COLO829 (cell line): Measurements from ENCODE around the gene LYAR.
"Not testable (repeated sequence)": the region's sequence is repeated elsewhere in the genome, so short reads cannot be mapped to it uniquely, and the experiment has no call there.

Experiments used
- DNase-seq: peaks from one replicate; pipeline ENCODE4 v3.0.0; 2012; ENCODE audit warnings: low spot score

Gene LYAR

DNA sequence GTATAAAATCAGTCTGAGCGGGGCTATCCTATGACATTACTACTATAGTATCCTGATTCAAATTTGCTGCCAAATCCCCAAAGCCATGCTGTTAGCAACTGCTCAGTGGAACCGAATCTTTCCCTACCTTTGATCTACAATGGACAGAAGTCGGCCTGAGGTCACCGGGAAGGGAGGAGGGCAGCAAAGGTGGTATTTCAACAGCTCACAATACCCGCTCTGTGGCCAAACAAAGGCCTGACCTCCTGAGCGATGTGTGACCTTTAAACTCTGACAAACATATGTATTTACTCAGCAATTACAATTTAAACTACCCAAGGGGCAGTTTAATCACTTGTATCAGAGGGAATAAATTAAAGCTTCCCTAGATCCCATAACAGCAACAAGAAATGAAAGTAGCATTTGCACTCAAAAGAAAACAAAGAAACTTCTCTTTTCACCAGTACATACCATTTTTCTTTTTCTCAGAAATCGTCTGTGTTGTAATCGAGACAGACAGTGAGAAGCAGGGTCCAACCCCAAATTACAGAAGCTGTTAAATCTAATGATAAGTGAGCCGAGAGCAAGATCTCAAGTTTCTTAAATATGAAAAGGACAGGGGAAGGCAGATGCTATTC is 30.4 kb downstream of the LYAR start:
- peak; percentile 15 for DNase-seq

DNA sequence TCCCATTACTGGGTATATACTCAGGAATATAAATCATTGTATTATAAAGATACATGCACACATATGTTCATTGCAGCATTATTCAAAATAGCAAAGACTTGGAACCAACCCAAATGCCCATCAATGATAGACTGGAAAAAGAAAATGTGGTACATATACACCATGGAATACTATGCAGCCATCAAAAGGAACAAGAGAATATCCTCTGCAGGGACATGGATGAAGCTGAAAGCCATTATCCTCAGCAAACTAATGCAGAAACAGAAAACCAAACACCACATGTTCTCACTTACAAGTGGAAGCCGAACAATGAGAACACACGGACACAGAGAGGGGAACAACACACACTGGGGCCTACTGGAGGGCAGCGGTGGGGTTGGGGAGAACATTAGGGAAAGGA is 32.2 kb downstream of the LYAR start:
- DNase-seq = not testable (repeated sequence)

DNA sequence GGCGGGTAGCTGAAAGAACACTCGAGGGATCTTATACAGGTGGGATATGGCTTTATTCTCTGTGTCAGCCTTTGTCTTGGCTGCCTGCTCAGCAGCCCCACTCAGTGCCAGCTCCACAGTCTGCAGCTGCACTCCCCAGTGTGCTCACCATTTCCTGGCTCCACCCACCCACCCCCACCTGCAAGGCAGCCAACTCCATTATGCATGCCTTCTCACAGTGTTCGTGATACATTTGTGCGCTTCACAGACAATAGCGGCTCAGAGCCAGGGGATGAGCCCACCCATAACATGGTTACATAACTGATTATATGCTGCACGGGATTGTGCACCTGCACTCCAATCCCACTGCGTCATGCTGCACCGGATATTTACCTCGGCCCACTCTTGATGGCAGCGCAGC is 33.2 kb downstream of the LYAR start:
- DNase-seq = no peak

- DNase-seq = no peak
Observed at GRCh38 chr4:4254666-4255065, 35.3 kb downstream of the LYAR start.

- DNase-seq = no peak
Observed at GRCh38 chr4:4254199-4254598, 35.8 kb downstream of the LYAR start.

- DNase-seq = peak; percentile 76
Observed at GRCh38 chr4:4249866-4250265, 40.1 kb downstream of the LYAR start.

- not testable (repeated sequence) for DNase-seq
Observed at GRCh38 chr4:4249342-4249741, 40.6 kb downstream of the LYAR start.

GRCh38 chr4:4248885-4249203 is 41.1 kb downstream of the LYAR start:
- peak; percentile 16 for DNase-seq

DNA sequence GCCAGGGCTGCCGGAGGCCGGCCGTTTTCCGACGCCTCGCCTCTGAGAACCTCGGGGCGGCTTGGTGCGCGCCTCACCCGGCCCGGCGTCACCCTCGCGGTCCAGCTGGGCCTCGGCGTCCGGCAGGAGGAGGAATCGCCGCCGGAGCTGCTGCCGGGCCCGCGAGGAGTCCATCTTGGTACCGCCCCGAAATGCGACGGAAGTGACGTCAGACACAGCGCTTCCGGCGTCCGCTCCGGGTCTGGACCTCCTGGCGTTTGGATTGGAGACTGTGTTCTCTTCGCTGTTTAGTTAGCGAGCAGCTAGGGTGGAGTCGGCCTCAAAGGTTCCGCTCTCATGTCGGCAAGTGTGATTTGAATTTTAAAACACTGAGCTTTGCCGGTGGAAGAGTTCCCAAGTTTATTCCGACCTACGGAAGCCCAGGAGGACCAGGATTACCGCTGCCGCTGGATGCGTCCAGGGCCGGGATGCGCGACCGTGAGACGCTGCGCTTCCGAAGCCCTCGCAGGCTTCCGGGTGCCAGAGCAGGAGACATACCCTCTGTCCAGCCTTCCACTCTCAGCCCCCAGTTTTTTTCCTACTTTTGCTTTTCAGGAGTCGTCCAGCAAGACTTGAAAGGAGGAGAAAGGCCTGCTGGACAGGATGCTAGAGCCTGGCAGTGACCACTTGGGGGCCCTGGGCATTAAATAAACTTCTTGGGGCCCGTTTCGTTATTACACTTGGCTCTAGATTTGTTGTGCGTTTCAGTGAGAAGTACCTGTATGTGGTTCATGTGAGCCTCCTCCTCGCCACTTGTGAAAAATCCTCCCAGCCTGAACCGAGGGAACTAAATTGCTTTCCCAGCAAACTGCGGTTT is 41.7 kb downstream of the LYAR start, which contains the start of gene TMEM128:
TMEM128 (minus strand) TSS at position 195 of the 856 bp plus-strand sequence; CDS start at position 174, 21 bp downstream.
- peak; percentile 89 for DNase-seq

- DNase-seq = no peak
Observed at GRCh38 chr4:4247696-4248028, 42.3 kb downstream of the LYAR start.

GRCh38 chr4:4245172-4245571 is 44.8 kb downstream of the LYAR start:
- no peak for DNase-seq

DNA sequence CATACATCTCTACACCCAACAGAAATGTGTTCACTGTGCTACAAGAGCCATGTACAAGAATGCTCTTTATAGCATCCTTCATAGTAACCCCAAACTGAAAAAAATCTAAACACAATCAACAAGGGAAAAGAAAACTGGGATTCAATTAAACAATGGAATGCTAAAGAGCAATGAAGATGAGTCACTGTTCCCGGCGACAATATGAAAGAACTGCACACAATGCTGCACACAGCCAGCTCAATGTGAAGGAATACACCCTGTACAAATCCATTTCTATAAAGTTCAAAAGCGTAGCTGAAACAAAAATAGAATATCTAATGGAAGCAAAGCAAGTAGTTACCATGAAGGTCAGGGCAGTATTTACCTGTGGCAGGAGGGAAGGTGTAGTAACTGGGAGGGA is 50.4 kb downstream of the LYAR start:
- DNase-seq = not testable (repeated sequence)

DNA sequence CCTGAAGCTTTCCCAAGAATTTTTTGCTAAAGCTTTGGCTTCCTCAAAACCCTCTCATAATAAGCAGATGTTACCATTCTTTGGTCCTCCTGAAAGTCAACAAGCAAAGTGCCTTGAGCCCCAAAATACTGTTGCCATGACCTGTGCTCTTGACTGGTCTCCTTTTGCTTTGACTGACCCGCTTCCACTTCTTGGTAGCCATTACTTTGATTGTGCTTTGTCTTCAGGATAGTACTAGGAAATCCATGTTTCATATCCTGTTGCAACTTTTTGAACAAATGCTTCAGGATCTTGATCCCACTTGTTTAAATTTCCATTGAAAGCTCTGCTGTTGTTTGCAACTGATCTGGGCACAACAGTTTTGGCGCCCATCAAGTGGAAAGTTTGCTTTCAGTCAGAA is 56.3 kb downstream of the LYAR start:
- DNase-seq = no peak

- no peak for DNase-seq
Observed at GRCh38 chr4:4228356-4228668, 61.6 kb downstream of the LYAR start.

DNA sequence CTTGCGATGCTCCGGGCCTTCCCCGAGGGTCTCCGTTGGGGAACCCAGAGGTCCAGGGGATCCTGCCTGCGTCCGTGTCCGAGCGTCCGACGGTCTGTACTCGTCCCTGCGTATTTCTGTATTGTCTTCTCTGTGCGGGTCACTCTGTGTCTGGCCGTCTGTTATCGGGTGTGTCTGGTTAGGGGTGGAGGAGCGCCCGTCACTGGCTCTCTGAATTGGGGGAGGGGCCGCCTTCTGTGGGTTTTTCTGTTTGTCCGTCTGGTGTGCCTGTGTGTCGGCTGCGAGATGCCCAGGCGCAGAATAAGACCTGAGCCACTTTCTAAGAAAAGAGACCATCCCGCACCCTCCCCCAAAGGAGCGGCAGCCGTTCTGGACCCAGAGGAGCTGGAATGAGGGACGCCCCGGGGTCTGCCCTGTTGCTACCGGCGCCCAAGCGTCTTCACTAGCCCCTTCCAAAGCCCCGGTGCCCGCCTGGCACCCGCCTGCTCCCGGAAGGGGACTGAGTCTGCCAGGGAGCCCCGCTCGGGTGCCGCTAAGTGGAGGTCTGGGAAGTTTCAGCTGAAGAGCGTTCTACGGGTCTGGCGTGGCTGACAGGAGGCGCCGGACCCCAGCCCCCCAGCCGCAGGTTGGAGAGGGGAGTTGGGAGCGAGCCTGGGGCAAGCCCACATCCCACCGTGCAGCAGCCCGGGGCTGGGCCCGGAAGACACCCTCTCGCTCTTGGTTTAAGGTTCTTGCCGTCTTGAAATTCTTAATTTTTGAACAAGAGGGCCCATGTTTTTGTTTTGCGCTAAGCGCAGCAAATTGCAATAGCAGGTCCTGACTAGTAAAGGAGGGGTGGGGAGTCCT is 62.2 kb downstream of the LYAR start:
- DNase-seq = no peak

DNA sequence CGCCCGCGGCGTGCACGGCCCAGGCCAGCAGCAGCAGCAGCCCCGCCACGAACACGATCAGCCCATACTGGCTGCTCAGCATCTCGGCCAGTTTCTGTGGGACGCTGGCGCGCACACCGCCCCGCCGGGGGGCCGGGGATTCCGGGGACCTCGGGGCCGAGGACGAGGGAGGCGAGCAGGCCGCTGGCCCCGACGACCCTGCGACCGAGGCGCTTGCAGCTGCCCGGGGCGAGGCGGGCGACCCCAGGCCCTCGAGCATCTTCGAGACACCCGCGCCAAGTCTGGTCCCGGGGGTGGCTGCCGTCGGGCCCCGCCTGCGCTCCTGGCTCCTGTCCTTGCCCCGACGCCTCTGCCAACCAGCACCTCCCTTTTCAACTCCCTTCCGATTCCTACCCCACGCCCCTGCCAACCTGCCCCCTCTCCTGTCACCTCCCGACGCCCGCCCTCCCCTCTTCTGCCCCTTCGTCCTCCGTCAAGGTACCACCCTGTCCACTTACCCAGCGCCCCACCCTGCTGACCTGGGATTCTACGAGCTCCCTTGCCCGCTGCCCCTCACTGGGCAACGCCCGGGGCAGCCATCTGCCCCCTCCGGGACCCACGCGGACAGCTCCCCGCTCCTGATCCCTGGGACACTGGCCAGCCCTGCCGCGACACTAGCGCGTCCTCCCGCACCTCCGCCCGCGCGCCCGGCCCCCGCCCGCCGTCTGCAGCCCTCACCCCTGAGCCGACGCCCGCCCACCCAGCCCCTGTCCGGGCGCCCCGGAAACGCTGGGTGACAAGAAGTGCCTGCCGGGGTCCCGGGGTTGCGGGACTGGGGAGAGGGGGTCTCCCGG is 63.1 kb downstream of the LYAR start, which contains the start of gene OTOP1:
OTOP1 (minus strand) TSS at position 324 of the 833 bp plus-strand sequence; CDS start at position 259, 65 bp downstream.
- no peak for DNase-seq

DNA sequence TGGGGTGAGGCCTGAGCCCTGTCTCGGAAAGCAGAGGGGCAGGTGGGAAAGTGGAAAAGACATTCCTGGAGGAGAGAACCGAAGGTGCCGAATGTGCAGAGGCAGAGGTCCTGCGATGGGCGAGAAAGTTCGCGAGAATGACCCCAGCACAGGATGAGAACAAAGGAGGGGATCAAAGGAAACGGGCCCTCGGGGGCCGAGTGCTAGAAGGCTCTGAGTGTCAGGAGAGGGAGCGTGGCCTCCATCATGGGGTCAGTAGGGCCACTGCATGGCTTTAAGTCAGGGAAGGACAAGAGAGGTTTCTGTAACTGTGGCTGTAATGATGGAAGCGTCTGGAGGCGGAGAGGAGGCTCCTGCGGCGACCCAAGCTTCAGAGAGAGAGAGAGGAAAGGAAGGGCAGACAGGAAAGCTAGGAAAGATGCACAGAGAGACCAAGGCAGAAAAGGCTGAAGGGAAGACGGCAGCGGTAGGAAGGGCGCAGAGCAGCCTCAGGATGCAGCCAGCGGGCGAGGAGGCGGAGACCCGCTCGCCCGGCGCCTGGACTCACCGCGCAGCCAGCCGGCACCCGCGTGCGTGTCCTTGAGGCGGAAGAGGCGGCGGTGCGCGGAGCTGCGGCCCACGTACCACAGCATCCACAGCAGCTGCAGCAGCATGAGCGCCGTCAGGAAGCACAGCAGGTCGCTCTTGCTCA is 63.9 kb downstream of the LYAR start:
- DNase-seq = no peak
